Fibroblast of mammary gland (primary cell): ENCODE data around the gene COX19.

Experiments
- DNase-seq: peaks from one replicate; pipeline ENCODE4 v3.0.0-alpha.2; 2010; ENCODE audit warnings: low read depth
- H3K4me3 ChIP-seq: 2 replicates; pipeline ENCODE4 v1.5.1; 2011; ENCODE audit warnings: low read depth, mild to moderate bottlenecking, low read length, moderate library complexity; ENCODE audit not compliant: control insufficient read depth
- CTCF ChIP-seq: conservative IDR thresholded peaks from 2 replicates; pipeline ENCODE4 v1.5.1; 2011; ENCODE audit warnings: low read depth, low read length, inconsistent platforms; ENCODE audit not compliant: control insufficient read depth, insufficient read depth

COX19 gene

GRCh38 chr7:984361-985126 is 9.2 kb upstream of the COX19 start:
- H3K4me3 ChIP-seq, result no peak overlapping the region
- no peak for DNase-seq
- TF ChIP-seq CTCF, result no peak

GRCh38 chr7:983616-984071 is 8.3 kb upstream of the COX19 start:
- DNase-seq, result no peak
- H3K4me3 ChIP-seq, result no peak overlapping the region
- TF ChIP-seq CTCF, result no peak

GRCh38 chr7:983004-983615 is 7.8 kb upstream of the COX19 start, which contains the start of gene CYP2W1:
Gene CYP2W1 (plus strand): TSS chr7:983181. CDS start chr7:983212, 31 bp downstream.
- no peak for TF ChIP-seq CTCF
- H3K4me3 ChIP-seq, result no peak within 1 kb of the TSS

GRCh38 chr7:982511-983003 is 7.2 kb upstream of the COX19 start:
- no peak overlapping the region for H3K4me3 ChIP-seq
- DNase-seq, result no peak
- TF ChIP-seq CTCF, result no peak

More at GRCh38 chr7:983004-983615, 7.8 kb upstream of the COX19 start, which contains the start of gene CYP2W1:
- DNase-seq, result no peak

DNA sequence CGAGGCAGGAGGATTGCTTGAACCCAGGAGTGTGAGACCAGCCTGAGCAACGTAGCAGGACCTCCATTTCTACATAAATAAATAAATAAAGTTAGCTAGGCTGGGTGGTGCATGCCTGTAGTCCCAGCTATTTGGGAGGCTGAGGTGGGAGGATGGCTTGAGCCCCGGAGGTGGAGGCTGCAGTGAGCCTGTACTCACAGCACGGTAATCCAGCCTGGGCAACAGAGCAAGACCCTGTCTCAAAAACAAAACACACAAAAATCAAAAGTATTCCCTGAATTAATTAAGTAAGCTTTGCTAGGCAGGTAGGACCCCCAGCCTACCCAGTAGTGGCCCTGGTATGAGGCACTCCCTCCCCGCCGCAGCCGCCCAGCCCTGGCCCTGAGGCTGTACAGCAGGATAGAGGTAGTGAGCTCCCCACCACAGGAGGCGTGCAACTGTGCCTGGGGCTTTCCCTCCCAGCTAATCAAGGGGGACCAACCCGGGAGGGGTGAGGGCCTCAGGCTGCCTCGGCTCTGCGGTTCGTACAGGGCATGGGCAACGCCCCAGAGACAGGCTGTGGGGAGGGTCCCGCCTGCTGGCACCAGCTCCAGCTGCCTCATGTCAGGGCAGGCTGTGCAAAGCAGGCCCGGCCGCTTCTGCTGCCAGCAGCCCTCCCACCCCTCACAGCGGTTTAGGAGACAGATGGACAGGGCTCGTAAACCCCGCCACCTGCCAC is 6.6 kb upstream of the COX19 start:
- H3K4me3 ChIP-seq, result no peak overlapping the region
- DNase-seq, result no peak
- TF ChIP-seq CTCF, result no peak

- DNase-seq, result no peak
- TF ChIP-seq CTCF, result no peak
- no peak overlapping the region for H3K4me3 ChIP-seq
Observed at GRCh38 chr7:979886-980571, 4.7 kb upstream of the COX19 start.
